ENCODE results near the gene GLIPR1. TPM values are rescaled to one million over a fixed set of nuclear protein-coding genes. Genes with fewer than 3 reads are reported as not detected.
A peak's percentile ranks its signal among the peaks of the same experiment; 100 is the strongest.

The GLIPR1 gene
- total and polyA plus RNA-seq, 10 of the 15 experiments (the other 5 are each of a cell fraction or from before 2014, with no cell fraction given) = 18.2 to 62.6 (median 32.2) TPM

DNA sequence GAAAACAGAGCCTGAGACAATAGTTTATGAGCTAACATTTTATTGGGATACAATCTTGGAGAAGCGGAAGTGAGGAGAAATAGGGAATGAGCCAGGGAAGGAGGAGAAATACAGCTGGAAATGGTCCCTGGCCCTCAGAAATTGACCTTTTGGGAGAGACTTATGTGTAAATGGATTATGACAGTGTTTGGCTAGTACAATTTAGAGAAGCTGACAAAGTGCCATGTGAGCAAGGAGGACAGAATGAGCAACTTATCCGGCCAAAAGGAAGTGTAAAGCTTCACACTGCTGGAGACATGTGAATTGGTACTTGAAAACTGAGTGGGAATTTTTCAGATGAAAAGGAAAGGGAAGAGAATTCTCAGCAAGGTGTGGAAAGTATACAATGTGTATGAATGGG lies 2.9 kb downstream of the GLIPR1 start:
- intact Hi-C loops (cut with micrococcal nuclease; ENCODE audit: unreplicated experiment) = no loop called here
- ATAC-seq (no peak), DNase-seq (ENCODE audit: low read depth, low spot score) (no peak), FAIRE-seq (no peak)
- ChIA-PET SMC1A (ENCODE audit: uncharacterized antibody, unreplicated experiment) (interaction anchor here (0.6 to 8.4 kb wide), 18 partner anchors 9 to 973 kb away, joined by 3 to 151 read pairs (median 16); partner anchors contain the start of genes GLIPR1L1, GLIPR1L2, KRR1 and PHLDA1), CTCF (interaction anchor here (0.5 to 11.0 kb wide), 29 partner anchors 9 to 977 kb away, joined by 3 to 235 read pairs (median 10); partner anchors contain the start of genes BBS10, CAPS2, GLIPR1L1 and GLIPR1L2), POLR2A (interaction anchor here (0.6 to 2.3 kb wide), 12 partner anchors 12 to 587 kb away, joined by 3 to 11 read pairs (median 4); partner anchors contain the start of genes GLIPR1L1, GLIPR1L2, KRR1 and PHLDA1), RAD21 (ENCODE audit: unreplicated experiment) (interaction anchor here (0.8 to 7.3 kb wide), 20 partner anchors 9 to 973 kb away, joined by 3 to 63 read pairs (median 7); partner anchors contain the start of genes BBS10, CAPS2, GLIPR1L1 and GLIPR1L2)
- Histone ChIP-seq H3K9me3 (replicated peaks; ENCODE audit: control insufficient read depth, insufficient read depth, low read length) (no peaks in the 10 kb centered on the region), H3K4me2 (ENCODE audit: control insufficient read depth, insufficient read depth) (peak overlapping the region; percentile 64), H3K4me3 (peak overlapping the region; percentile 83), H2AFZ (ENCODE audit: control insufficient read depth, low read depth, low read length) (no peak overlapping the region), H3K79me2 (ENCODE audit: control insufficient read depth, insufficient read depth, low read length) (peaks cover 22% of the 10 kb centered on the region), H3K9ac (ENCODE audit: control insufficient read depth, insufficient read depth, low read length) (no peak overlapping the region), H4K20me1 (ENCODE audit: control insufficient read depth, insufficient read depth) (no peaks in the 10 kb centered on the region), H3K4me1 (ENCODE audit: control insufficient read depth, insufficient read depth, low read length) (peaks cover 22% of the 10 kb centered on the region), H3K27me3 (replicated peaks in 1 of 2; ENCODE audit: control insufficient read depth in 2 of 2, insufficient read depth in 2 of 2, low read length in 1 of 2) (no peaks in the 10 kb centered on the region), H3K36me3 (ENCODE audit: control insufficient read depth in 2 of 2, insufficient read depth in 2 of 2, low read length in 1 of 2) (no peaks in the 10 kb centered on the region), H3K27ac (ENCODE audit: control insufficient read depth, insufficient read depth) (no peak overlapping the region; the same call in 1 of the 2 replicates)
- whole genome bisulfite sequencing (ENCODE audit: insufficient coverage, insufficient replicate concordance, low lambda C conversion rate, missing lambda C conversion rate) = 69% methylated on average over 2 of the region's 2 CpGs
- BruUV-seq (replicated peaks) = no TSS peak
- in situ Hi-C loops (cut with MboI) = loop anchor here (25.0 kb wide), 1 partner anchor 796 kb away; no protein-coding TSS in a partner anchor
- TF ChIP-seq ZZZ3 (IDR thresholded peaks at IDR 0.05; ENCODE audit: control insufficient read depth, insufficient read length, low read depth) (no peak), TCF12 (IDR thresholded peaks at IDR 0.05; ENCODE audit: low read depth, low read length) (no peak), TBL1XR1 (IDR thresholded peaks at IDR 0.05; ENCODE audit: low read depth, low read length) (no peak), ETV6 (conservative IDR thresholded peaks at IDR 0.05 in 1 of 2, IDR thresholded peaks at IDR 0.05 in 1 of 2; ENCODE audit: borderline replicate concordance in 1 of 2, low read depth in 1 of 2) (no peak), ZNF687 (IDR thresholded peaks at IDR 0.05) (no peak), MEF2B (IDR thresholded peaks at IDR 0.05; ENCODE audit: partially characterized antibody, poor library complexity, severe bottlenecking) (no peak), WRNIP1 (IDR thresholded peaks at IDR 0.05; ENCODE audit: borderline replicate concordance, low read depth, low read length) (no peak), RELB (IDR thresholded peaks at IDR 0.05; ENCODE audit: low read depth) (no peak), CEBPB (IDR thresholded peaks at IDR 0.05; ENCODE audit: borderline replicate concordance in 1 of 2, low read depth in 2 of 2, low read length in 2 of 2) (no peak), TARDBP (IDR thresholded peaks at IDR 0.05; ENCODE audit: borderline replicate concordance) (no peak)
- TF ChIP-seq, protein P1, sequence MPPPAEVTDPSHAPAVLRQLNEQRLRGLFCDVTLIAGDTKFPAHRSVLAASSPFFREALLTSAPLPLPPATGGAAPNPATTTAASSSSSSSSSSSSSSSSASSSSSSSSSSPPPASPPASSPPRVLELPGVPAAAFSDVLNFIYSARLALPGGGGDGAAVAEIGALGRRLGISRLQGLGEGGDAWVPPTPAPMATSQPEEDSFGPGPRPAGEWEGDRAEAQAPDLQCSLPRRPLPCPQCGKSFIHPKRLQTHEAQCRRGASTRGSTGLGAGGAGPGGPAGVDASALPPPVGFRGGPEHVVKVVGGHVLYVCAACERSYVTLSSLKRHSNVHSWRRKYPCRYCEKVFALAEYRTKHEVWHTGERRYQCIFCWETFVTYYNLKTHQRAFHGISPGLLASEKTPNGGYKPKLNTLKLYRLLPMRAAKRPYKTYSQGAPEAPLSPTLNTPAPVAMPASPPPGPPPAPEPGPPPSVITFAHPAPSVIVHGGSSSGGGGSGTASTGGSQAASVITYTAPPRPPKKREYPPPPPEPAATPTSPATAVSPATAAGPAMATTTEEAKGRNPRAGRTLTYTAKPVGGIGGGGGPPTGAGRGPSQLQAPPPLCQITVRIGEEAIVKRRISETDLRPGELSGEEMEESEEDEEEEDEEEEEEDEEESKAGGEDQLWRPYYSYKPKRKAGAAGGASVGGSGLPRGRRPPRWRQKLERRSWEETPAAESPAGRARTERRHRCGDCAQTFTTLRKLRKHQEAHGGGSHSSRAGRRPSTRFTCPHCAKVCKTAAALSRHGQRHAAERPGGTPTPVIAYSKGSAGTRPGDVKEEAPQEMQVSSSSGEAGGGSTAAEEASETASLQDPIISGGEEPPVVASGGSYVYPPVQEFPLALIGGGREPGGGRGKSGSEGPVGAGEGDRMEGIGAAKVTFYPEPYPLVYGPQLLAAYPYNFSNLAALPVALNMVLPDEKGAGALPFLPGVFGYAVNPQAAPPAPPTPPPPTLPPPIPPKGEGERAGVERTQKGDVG (CRISPR knock-in tag; IDR thresholded peaks at IDR 0.05) = no peak
- TF ChIP-seq, protein P2, sequence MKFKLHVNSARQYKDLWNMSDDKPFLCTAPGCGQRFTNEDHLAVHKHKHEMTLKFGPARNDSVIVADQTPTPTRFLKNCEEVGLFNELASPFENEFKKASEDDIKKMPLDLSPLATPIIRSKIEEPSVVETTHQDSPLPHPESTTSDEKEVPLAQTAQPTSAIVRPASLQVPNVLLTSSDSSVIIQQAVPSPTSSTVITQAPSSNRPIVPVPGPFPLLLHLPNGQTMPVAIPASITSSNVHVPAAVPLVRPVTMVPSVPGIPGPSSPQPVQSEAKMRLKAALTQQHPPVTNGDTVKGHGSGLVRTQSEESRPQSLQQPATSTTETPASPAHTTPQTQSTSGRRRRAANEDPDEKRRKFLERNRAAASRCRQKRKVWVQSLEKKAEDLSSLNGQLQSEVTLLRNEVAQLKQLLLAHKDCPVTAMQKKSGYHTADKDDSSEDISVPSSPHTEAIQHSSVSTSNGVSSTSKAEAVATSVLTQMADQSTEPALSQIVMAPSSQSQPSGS (IDR thresholded peaks at IDR 0.05; ENCODE audit: low read length) = no peak

All from GM12878 (cell line).